Neural crest cell (in vitro differentiated cells): Measurements from ENCODE around the gene SSNA1. TPM values are rescaled to one million over a fixed set of nuclear protein-coding genes. Genes with fewer than 3 reads are reported as not detected.

Experiments
- DNase-seq: peaks from one replicate; pipeline ENCODE4 v3.0.0; 2021; ENCODE audit warnings: low read depth, mixed read lengths, low spot score
- H3K27ac Mint-ChIP-seq: one replicate; pipeline ENCODE4 v1.8.0; 2021; ENCODE audit warnings: mild to moderate bottlenecking, mixed read lengths; ENCODE audit not compliant: unreplicated experiment
- H3K27me3 Mint-ChIP-seq: 2 replicates; pipeline ENCODE4 v1.8.0; 2021; ENCODE audit warnings: low read depth, mild to moderate bottlenecking, mixed read lengths
- H3K36me3 Mint-ChIP-seq: 2 replicates; pipeline ENCODE4 v1.8.0; 2021; ENCODE audit warnings: low read depth, mild to moderate bottlenecking, mixed read lengths
- H3K4me1 Mint-ChIP-seq: 2 replicates; pipeline ENCODE4 v1.8.0; 2021; ENCODE audit warnings: mixed read lengths
- H3K4me3 Mint-ChIP-seq: one replicate; pipeline ENCODE4 v1.8.0; 2021; ENCODE audit warnings: mild to moderate bottlenecking, mixed read lengths
- H3K9me3 Mint-ChIP-seq: 2 replicates; pipeline ENCODE4 v1.8.0; 2021; ENCODE audit warnings: mixed read lengths
- total RNA-seq: library from RNA; stranded (reverse); gene quantifications from 2 replicates; pipeline ENCODE4 v1.2.1, GENCODE V29; 2021
- TF ChIP-seq, protein P1 (sequence below): fragments of 200-600 bp; sonication (generic); conservative IDR thresholded peaks from 2 replicates; pipeline ENCODE4 v1.5.0; 2021; ENCODE audit warnings: antibody characterized with exemption, mild to moderate bottlenecking

SSNA1 gene
- total RNA-seq, 1 donor from 2014 or later: 66.4 TPM

DNA sequence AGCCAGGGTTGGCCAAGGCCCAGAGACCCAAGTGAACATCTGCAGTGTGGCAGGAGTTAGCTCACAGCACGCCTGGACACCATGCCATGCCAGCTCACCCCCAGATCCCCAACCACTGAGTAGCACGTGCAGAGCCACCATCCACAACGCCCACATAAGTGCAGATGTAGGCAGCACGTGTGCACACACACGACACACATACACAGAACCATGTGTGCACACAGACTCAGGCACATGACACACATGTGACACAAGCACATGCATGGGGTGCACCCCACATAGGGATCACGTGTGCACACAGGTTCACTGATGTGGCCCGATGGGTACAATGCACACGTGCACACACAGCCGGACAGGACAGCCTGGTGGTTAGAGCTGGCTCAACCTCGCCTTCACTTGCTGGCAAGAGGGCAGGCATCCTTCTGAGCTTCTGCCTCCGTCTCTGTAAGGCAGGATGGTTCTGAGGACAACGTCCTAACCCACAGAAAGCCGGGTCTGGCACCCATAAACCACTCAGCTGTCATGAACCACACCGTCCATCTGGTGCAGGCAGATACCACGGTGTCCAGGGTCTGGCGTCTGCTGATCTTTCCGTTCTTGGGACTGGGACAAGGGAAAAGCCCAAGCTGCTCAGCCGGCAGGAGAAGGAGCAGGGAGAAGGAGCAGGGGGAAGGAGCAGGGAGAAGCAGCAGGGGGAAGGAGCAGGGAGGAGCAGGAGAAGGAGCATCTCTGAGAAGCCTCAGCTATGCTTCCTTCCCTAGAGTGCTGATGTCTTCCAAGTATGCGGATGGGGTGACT, 30.7 kb upstream of the SSNA1 start:
- Mint-ChIP-seq H3K27me3 (peaks cover 69% of the 10 kb centered on the region), H3K9me3 (no peaks in the 10 kb centered on the region), H3K36me3 (no peaks in the 10 kb centered on the region), H3K27ac (no peak overlapping the region), H3K4me1 (peaks cover 5% of the 10 kb centered on the region), H3K4me3 (no peak overlapping the region)
- DNase-seq: no peak
- TF ChIP-seq, protein P1, sequence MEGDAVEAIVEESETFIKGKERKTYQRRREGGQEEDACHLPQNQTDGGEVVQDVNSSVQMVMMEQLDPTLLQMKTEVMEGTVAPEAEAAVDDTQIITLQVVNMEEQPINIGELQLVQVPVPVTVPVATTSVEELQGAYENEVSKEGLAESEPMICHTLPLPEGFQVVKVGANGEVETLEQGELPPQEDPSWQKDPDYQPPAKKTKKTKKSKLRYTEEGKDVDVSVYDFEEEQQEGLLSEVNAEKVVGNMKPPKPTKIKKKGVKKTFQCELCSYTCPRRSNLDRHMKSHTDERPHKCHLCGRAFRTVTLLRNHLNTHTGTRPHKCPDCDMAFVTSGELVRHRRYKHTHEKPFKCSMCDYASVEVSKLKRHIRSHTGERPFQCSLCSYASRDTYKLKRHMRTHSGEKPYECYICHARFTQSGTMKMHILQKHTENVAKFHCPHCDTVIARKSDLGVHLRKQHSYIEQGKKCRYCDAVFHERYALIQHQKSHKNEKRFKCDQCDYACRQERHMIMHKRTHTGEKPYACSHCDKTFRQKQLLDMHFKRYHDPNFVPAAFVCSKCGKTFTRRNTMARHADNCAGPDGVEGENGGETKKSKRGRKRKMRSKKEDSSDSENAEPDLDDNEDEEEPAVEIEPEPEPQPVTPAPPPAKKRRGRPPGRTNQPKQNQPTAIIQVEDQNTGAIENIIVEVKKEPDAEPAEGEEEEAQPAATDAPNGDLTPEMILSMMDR: no peak

DNA sequence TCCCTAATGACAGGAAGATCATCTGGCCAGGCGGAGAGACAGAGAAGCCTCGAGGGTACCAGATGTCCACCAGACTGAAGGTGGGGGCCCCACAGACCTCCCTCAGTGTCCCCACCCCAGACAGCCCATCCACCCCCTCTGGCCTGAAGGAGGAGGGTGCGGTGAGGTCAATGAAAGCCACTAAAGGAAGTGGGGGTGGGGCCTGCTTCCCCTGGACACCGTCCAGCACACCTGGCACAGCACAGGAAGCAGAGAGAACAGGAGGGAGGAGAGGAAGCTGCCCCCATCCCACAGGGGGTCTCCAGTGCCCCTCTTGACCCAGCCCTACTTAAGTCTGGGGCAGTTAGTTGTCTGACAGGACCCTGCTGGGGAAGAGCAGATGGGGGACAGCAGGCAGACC, 29.9 kb upstream of the SSNA1 start:
- H3K27ac Mint-ChIP-seq: no peak overlapping the region
- no peak overlapping the region for H3K4me3 Mint-ChIP-seq
- H3K4me1 Mint-ChIP-seq: peaks cover 5% of the 10 kb centered on the region
- DNase-seq: no peak
- H3K36me3 Mint-ChIP-seq: no peaks in the 10 kb centered on the region
- TF ChIP-seq, protein P1: no peak
- H3K9me3 Mint-ChIP-seq: no peaks in the 10 kb centered on the region
- peaks cover 77% of the 10 kb centered on the region for H3K27me3 Mint-ChIP-seq

DNA sequence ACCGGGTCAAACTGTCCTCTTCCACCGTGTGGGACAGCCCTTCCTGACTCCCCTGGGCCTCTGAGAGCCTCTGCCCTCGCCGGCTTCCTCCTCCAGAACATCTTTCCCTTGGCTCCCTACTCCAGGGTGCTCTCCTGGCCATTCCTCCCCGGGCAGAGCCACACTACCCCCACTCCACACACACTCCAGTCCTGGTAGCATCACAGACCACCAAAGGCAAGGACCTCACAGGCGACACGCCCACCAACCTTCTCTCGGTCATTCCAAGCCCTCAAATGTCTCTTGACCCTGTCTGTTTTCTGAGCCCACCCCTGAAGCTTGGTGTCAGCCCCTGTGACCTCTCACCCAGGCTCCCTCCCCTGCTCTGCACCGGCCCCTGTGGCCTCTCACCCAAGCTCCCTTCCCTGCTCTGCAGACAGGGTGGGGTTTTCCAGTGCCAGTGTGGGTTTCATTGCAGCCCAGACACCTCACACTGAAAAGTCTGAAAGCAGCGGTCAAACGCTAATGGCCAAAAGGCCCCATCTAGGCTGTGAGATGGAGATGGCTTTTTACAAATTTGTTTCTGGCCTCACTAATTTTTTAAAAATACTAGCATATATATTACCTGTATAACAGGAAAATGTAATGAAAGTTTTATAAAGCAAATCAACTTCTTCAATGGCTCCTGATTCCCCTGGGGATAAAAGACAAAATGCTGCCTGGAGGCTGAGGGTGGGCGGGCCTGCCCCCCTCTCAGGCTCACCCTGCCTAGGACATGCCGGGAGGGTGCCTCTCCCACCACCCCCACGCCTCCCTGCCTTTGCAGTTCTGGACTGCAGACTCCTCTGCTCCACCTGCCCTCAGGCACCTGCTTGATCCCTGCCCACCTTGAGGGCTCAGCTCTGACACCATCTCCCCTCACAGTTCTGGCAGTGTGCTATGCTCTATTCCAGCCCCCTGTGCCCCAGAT, 29.1 kb upstream of the SSNA1 start:
- Mint-ChIP-seq H3K4me1 (peaks cover 5% of the 10 kb centered on the region), H3K36me3 (no peaks in the 10 kb centered on the region), H3K9me3 (no peaks in the 10 kb centered on the region), H3K4me3 (no peak overlapping the region), H3K27me3 (peaks cover 82% of the 10 kb centered on the region), H3K27ac (no peak overlapping the region)
- no peak for DNase-seq
- TF ChIP-seq, protein P1: no peak

DNA sequence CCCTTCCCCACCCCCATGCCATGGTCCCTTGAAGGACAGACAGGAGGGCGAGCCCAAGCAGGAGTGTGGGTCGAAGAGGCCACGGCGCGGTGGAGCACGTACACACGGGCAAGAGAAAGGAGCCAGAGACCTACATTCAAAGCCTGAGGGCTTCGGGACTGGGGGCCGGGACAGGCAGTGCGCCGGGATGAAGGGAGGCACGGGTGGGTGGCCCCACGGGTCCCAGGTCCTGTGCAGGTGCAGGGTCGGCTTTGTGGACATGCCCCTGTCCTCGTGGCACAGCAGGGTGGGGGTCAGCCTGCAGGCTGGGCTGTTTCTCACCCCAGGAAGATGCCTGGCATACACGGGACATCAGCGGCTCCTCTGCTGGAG, 28.4 kb upstream of the SSNA1 start:
- no peak for DNase-seq
- Mint-ChIP-seq H3K4me3 (no peak overlapping the region), H3K36me3 (no peaks in the 10 kb centered on the region), H3K9me3 (no peaks in the 10 kb centered on the region), H3K27ac (no peak overlapping the region), H3K4me1 (peaks cover 5% of the 10 kb centered on the region), H3K27me3 (peaks cover 85% of the 10 kb centered on the region)
- TF ChIP-seq, protein P1: no peak

DNA sequence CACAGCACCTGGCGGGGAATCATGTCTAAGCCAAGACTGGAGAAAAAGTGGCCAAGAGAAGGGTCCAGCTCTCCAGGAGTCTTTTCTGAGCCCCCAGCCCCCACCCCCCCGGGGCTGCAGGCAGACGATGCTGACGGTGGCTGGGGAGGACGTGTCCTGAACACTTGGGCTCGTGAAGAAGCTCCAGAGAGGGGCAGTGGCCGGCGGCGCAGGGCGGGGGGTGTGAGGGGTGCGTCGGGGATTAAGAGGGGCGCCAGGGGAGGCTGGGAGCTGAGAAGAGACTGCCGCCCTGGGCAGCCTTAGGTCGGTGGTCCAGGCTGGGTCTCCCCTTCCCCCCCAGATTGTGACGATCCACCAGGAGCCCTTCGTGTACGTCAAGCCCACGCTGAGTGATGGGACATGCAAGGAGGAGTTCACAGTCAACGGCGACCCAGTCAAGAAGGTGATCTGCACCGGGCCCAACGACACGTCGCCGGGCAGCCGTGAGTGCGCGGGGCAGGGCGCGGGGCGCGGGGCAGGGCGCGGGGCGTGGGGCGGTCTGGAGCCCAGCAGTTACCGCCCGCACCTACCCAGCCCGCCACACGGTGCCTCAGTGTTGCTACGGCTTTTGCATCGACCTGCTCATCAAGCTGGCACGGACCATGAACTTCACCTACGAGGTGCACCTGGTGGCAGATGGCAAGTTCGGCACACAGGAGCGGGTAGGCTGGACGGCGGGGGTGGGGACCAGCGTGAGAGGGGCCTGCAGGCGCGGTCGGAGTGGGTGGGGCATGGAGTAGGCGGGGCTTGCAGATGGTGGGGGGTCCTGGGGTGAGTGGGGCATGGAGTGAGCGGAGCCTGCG, 27.5 kb upstream of the SSNA1 start:
- Mint-ChIP-seq H3K36me3 (no peaks in the 10 kb centered on the region), H3K27ac (no peak overlapping the region), H3K27me3 (peaks cover 88% of the 10 kb centered on the region), H3K4me1 (peaks cover 5% of the 10 kb centered on the region), H3K4me3 (no peak overlapping the region), H3K9me3 (no peaks in the 10 kb centered on the region)
- no peak for DNase-seq
- TF ChIP-seq, protein P1: no peak
